CD4-positive, alpha-beta T cell (primary cell): Measurements from ENCODE around the gene ATP6V0E2. TPM values are rescaled to one million over a fixed set of nuclear protein-coding genes. Genes with fewer than 3 reads are reported as not detected.

Experiments
- ATAC-seq: fragments of 200-7000 bp; cut with Tn5 transposase; one replicate; pipeline ENCODE4 v1.10.0; 2022; ENCODE audit warnings: mild to moderate bottlenecking; ENCODE audit not compliant: poor library complexity
- CTCF ChIA-PET: fragments of 350-600 bp; sonication (Branson Sonifier 250); formaldehyde crosslinking; loops from one replicate; lab custom pipeline; 2021; ENCODE audit warnings: antibody characterized with exemption, inconsistent platforms; lab: Charles Lee
- POLR2A ChIA-PET: fragments of 350-600 bp; sonication (Branson Sonifier 250); formaldehyde crosslinking; loops from one replicate; lab custom pipeline; 2021; ENCODE audit warnings: antibody characterized with exemption, inconsistent platforms; lab: Charles Lee
- DNase-seq, 14 experiments: peaks; one replicate each; pipeline ENCODE4 v3.0.0-alpha.2; 2013 to 2020; ENCODE audit warnings: mixed read lengths in 2 of 14
- H3K27ac ChIP-seq, 2 donors: one replicate each; pipeline versions ENCODE4 v1.5.1 to v1.7.0; 2013; ENCODE audit warnings: low read length in 2 of 2, low read depth in 1 of 2, mild to moderate bottlenecking in 1 of 2
- H3K27me3 ChIP-seq, 2 experiments: 1 replicate in 1 of 2; 2 replicates in 1 of 2; pipeline versions ENCODE4 v1.6.1 to v1.7.0; 2013; ENCODE audit warnings: low read length in 2 of 2, control low read depth in 1 of 2, mild to moderate bottlenecking in 1 of 2, moderate library complexity in 1 of 2; ENCODE audit not compliant: insufficient read depth in 2 of 2, control insufficient read depth in 1 of 2
- H3K36me3 ChIP-seq: one replicate; pipeline ENCODE4 v1.6.1; 2013; ENCODE audit warnings: low read length, control low read depth; ENCODE audit not compliant: insufficient read depth
- H3K4me1 ChIP-seq: one replicate; pipeline ENCODE4 v1.6.1; 2013; ENCODE audit warnings: low read length, control low read depth; ENCODE audit not compliant: insufficient read depth
- H3K4me3 ChIP-seq: one replicate; pipeline ENCODE4 v1.5.1; 2013; ENCODE audit warnings: mild to moderate bottlenecking, low read length, moderate library complexity
- H3K9me3 ChIP-seq, 2 experiments: 1 replicate in 1 of 2; 2 replicates in 1 of 2; pipeline versions ENCODE4 v1.6.1 to v1.7.0; 2013; ENCODE audit warnings: low read length in 2 of 2, mild to moderate bottlenecking in 2 of 2, control low read depth in 1 of 2, moderate library complexity in 1 of 2; ENCODE audit not compliant: control insufficient read depth in 1 of 2, insufficient read depth in 1 of 2
- H3K27ac Mint-ChIP-seq: one replicate; pipeline ENCODE4 v1.8.0; 2020; ENCODE audit warnings: mixed read lengths
- H3K27me3 Mint-ChIP-seq: one replicate; pipeline ENCODE4 v1.8.0; 2021; ENCODE audit warnings: mixed read lengths
- H3K36me3 Mint-ChIP-seq: one replicate; pipeline ENCODE4 v1.8.0; 2021; ENCODE audit warnings: low read depth, mixed read lengths
- H3K4me1 Mint-ChIP-seq: one replicate; pipeline ENCODE4 v1.8.0; 2021; ENCODE audit warnings: low read depth, mixed read lengths
- H3K4me3 Mint-ChIP-seq: one replicate; pipeline ENCODE4 v1.8.0; 2020; ENCODE audit warnings: mild to moderate bottlenecking, mixed read lengths
- H3K9me3 Mint-ChIP-seq: one replicate; pipeline ENCODE4 v1.8.0; 2020; ENCODE audit warnings: mixed read lengths
- CTCF ChIP-seq: fragments of 200-600 bp; IDR thresholded peaks from one replicate; pipeline ENCODE4 v1.8.0; 2022; ENCODE audit warnings: antibody characterized with exemption, mild to moderate bottlenecking
- intact Hi-C, 2 experiments: fragments of 100-400 bp; cut with DNase I in 1 of 2; cut with micrococcal nuclease in 1 of 2; formaldehyde crosslinking; loops; one replicate each; pipeline versions ENCODE4 v1.15.1 to v1.9.0; 2023 to 2025; cut with DNase I, micrococcal nuclease
- total RNA-seq, 174 experiments: library from RNA in 2 of 174; stranded (reverse) in 2 of 174; gene quantifications; one replicate each; pipeline ENCODE4 v1.2.3 and lab custom pipeline; 2021 to 2026

Gene ATP6V0E2
- total RNA-seq, 2 experiments from 2014 or later: 23.2 to 24.9 TPM

DNA sequence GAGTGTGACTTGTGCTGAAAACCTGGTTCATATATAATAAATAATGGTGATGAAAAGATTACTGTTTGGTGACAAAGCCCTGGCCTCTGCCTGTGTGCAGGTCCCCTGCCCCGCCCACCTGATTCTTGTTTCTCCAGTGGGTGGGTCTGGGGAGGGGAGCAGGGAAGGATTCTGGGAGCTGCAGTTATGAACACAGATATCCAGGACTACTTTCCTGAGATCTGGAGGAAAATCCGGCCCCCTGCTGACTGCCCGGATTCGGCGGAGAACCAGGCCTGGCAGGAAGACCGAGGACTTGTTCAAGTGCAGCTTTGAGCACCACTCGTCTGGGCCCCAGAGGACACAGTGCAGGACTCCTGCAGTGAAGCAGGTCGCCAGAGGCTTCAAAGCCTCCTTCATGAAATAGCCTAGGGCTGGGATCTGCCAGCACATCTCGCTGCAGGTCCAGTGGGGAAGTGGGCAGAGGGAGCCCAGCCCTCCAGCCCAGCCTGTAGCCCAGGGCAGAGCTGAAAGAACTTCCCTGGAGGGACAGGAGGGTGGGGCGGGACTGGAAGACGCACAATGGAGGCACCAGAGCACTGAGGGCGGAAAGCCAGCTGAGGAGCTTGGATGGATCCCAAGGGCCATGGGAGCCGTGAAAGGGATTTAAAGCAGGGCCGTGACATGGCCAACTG lies 7.0 kb downstream of the ATP6V0E2 start:
- POLR2A ChIA-PET: interaction anchor here (1.3 to 1.9 kb wide), 3 partner anchors 9 to 41 kb away, joined by 3 to 5 read pairs (median 4); no protein-coding TSS in a partner anchor
- peaks cover 63% of the 10 kb centered on the region for H3K36me3 Mint-ChIP-seq
- H3K27me3 Mint-ChIP-seq: no peaks in the 10 kb centered on the region
- no peaks in the 10 kb centered on the region for H3K9me3 Mint-ChIP-seq
- H3K4me1 ChIP-seq: peaks cover 20% of the 10 kb centered on the region
- H3K27ac Mint-ChIP-seq: no peak overlapping the region
- no peak for ATAC-seq
- no peak overlapping the region for H3K4me3 ChIP-seq
- H3K36me3 ChIP-seq: peaks cover 46% of the 10 kb centered on the region
- intact Hi-C loops: loop anchor here (5.0 to 10.0 kb wide), 3 partner anchors 164 to 397 kb away; no protein-coding TSS in a partner anchor
- peak in 1 of 14 experiments; percentile 8 for DNase-seq
- CTCF ChIA-PET: no interaction called here
- no peaks in the 10 kb centered on the region for H3K27me3 ChIP-seq
- TF ChIP-seq CTCF: no peak
- H3K4me1 Mint-ChIP-seq: peaks cover 26% of the 10 kb centered on the region
- no peak overlapping the region for H3K4me3 Mint-ChIP-seq
- no peaks in the 10 kb centered on the region for H3K9me3 ChIP-seq
- no peak overlapping the region for H3K27ac ChIP-seq

DNA sequence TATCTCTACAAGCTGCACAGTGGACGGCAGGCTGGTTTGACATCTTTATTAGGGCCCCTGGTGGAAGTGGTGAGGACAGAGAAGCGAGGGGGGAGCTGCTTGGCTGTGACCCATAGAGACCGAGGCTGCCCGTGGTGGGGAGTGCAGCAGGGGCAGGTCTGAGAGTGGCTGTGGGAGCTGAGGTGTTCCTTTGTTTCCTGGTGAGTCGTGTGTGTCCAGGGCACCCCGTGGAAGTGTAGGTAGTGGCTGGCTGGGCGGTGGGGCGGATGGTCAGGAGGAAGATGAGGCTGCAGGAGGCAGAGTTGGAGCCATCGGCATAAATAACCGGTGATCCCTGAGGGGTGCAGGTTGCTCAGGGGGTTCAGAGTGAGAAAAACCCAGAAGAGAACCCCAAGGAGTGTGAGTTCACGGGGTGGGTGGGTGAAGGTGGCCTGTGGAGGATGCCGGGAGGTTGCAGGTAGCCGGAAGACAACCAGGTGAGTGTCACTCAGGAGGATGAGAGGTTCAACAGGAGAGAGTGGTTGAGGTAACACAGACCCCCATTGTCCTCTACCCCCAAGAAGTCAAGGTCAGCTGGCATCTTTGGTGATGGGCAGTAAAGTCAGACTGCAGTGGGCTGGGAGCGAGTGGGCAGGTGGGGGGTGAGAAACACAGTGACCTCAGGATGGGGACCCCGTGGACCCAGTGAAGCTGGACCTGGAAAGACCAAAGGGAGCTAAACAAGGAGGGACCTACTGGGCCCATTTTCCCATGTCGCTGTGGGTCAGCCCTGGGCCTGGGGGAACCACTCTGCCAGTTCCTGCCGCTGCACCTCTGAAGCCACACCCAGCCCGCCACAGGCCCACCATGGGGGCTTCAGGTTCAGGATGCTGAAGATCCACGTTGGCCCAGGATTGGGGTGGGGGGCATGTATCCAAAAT lies 7.8 kb downstream of the ATP6V0E2 start:
- ChIA-PET CTCF (no interaction called here), POLR2A (interaction anchor here (1.3 to 2.1 kb wide), 4 partner anchors 10 to 42 kb away, joined by 3 to 6 read pairs (median 4); no protein-coding TSS in a partner anchor)
- intact Hi-C loops: loop anchor here (2.0 to 10.0 kb wide), 4 partner anchors 75 to 396 kb away; no protein-coding TSS in a partner anchor
- ATAC-seq: no peak
- peaks cover 67% of the 10 kb centered on the region for H3K36me3 Mint-ChIP-seq
- H3K9me3 Mint-ChIP-seq: no peaks in the 10 kb centered on the region
- H3K36me3 ChIP-seq: peaks cover 45% of the 10 kb centered on the region
- no peaks in the 10 kb centered on the region for H3K27me3 ChIP-seq
- H3K4me3 ChIP-seq: no peak overlapping the region
- H3K4me1 Mint-ChIP-seq: peaks cover 20% of the 10 kb centered on the region
- no peaks in the 10 kb centered on the region for H3K9me3 ChIP-seq
- TF ChIP-seq CTCF: no peak
- peak in 1 of 14 experiments; percentile 8 for DNase-seq
- peaks cover 18% of the 10 kb centered on the region for H3K4me1 ChIP-seq
- H3K4me3 Mint-ChIP-seq: no peak overlapping the region
- H3K27ac ChIP-seq: no peak overlapping the region
- H3K27ac Mint-ChIP-seq: no peak overlapping the region
- no peaks in the 10 kb centered on the region for H3K27me3 Mint-ChIP-seq

DNA sequence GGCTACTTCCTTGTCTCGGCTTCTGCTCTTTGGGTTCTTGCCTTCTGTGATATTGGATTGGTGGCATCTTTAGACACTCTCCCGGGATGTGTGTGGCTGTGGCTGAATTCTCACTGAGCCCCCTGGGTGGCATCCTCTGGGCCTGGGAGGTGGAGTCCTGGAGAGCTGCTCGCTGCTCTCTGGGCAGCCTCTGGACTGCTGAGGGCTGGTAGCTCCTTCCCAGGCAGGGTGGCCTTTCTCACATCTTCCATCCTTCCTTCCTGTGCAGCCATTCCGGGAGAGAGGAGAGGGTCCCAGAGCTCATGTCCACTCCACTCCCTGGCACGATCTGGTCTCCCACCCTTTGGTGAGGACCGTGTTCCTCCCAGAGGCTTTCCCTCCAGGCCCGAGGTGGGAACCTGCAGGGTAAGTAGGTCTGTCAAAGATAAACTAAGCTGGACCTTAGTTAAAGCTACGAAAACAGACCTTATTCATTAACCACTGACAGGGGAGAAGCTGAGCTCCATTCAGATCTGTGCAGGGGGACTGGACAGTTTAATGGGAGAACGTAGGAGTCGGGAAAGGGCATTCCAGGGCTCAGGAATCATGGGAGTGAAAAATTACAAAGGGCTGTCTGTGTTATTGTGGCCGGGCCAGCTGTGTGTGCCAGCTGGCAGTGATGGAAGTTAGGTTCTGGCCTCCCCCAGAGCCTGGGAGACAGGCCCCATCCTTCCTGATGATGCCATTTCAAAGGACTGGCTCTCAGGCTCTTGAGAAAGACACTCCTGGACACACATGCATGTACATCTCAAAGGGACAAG lies 8.7 kb downstream of the ATP6V0E2 start:
- POLR2A ChIA-PET: interaction anchor here (1.4 to 2.1 kb wide), 5 partner anchors 11 to 44 kb away, joined by 4 to 6 read pairs (median 5); partner anchors contain the start of gene ZNF862
- peak in 1 of 14 experiments; percentile 3 for DNase-seq

More for the DNA sequence above, 8.7 kb downstream of the ATP6V0E2 start:
- H3K27ac ChIP-seq: no peak overlapping the region
- H3K4me1 ChIP-seq: peaks cover 13% of the 10 kb centered on the region
- Mint-ChIP-seq H3K36me3 (peaks cover 61% of the 10 kb centered on the region), H3K27ac (no peak overlapping the region), H3K4me3 (no peak overlapping the region), H3K9me3 (no peaks in the 10 kb centered on the region), H3K27me3 (no peaks in the 10 kb centered on the region), H3K4me1 (peaks cover 17% of the 10 kb centered on the region)
- TF ChIP-seq CTCF: no peak
- no peaks in the 10 kb centered on the region for H3K27me3 ChIP-seq
- no peak overlapping the region for H3K4me3 ChIP-seq
- no peak for ATAC-seq
- CTCF ChIA-PET: interaction anchor here (1.2 to 1.6 kb wide), 3 partner anchors 11 to 75 kb away, joined by 3 to 8 read pairs (median 6); no protein-coding TSS in a partner anchor
- H3K36me3 ChIP-seq: peaks cover 40% of the 10 kb centered on the region
- no peaks in the 10 kb centered on the region for H3K9me3 ChIP-seq
- intact Hi-C loops: loop anchor here (2.0 to 10.0 kb wide), 4 partner anchors 76 to 395 kb away; no protein-coding TSS in a partner anchor
